Measurements from ENCODE around the gene TRIM28. TPM values are rescaled to one million over a fixed set of nuclear protein-coding genes. Genes with fewer than 3 reads are reported as not detected.
A peak's percentile ranks its signal among the peaks of the same experiment; 100 is the strongest.

The TRIM28 gene
- total RNA-seq, 2 donors from 2014 or later: 99.6 to 207 TPM

GRCh38 chr19:58560007-58560887 is 16.4 kb downstream of the TRIM28 start:
- Histone ChIP-seq H3K4me3 (peak overlapping the region; percentile 89 to 99), H3K27me3 (no peaks in the 10 kb centered on the region), H3K36me3 (peaks cover 14% of the 10 kb centered on the region), H3K9me3 (no peaks in the 10 kb centered on the region), H3K4me1 (peaks cover 2 to 65% of the 10 kb centered on the region in 2 donors), H3K27ac (peak overlapping the region; percentile 100)
- no peak for TF ChIP-seq CTCF (IDR thresholded peaks at IDR 0.05)
- no peak for DNase-seq (ENCODE audit: low spot score)

DNA sequence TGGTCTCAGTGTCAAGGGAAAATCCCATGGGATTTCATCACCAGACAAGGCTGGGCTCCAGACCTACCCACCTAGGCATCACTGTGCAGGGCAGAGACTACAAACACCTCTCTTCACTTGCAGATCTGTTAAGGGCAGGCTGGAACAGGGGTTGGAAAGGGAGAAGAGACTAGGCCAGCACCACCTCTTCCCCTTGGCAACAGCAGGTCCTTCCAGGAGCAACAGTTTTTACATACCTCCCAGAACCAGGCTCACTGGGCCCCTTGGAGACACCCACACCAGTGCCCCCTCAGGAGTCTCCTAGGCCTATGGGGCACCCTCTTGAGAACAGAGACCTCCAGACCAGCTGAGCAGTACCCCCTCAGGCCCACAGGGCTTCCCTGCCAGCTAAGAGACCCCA is 17.1 kb downstream of the TRIM28 start:
- Histone ChIP-seq H3K27ac (no peak overlapping the region), H3K36me3 (peaks cover 9% of the 10 kb centered on the region), H3K4me3 (no peak overlapping the region), H3K4me1 (peaks cover 2 to 58% of the 10 kb centered on the region in 2 donors), H3K27me3 (no peaks in the 10 kb centered on the region), H3K9me3 (no peaks in the 10 kb centered on the region)
- no peak for TF ChIP-seq CTCF (IDR thresholded peaks at IDR 0.05)
- DNase-seq (ENCODE audit: low spot score): no peak

DNA sequence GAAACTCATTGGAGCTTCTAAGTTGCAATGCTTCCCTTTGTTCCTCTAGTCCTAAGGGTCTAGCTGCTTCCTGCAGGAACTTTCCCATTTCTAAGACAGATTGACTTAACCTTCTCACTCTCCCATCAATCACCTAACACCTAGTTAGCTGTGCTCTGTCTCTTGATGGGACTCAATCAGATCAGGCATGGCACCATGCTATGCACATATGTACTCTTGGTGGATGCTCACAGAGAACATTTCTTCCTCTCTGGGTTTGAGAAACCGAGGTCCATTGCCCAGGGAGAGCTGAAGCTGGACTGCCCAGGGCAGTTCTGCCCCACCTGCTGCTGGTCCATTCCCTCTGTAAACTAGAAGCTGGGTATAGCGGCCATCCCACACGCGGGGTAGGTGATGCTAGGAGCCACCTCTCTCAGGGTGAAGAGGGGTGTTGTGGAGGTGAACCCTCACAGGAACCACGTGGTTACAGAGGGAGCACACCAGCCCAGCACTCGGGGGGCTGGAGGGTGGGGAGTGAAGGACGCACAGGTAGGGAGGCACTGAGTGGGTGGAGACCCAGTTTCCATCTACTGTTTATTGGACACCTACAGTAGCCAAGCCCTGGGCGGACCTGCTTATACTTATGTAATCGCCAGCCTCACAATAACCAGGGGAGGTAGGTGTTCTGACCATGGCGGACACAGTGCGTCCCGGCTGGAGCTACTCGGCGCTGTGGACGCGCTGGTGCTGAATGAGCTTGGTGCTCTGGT is 17.7 kb downstream of the TRIM28 start:
- Histone ChIP-seq H3K4me1 (peaks cover 2 to 52% of the 10 kb centered on the region in 2 donors), H3K27me3 (no peaks in the 10 kb centered on the region), H3K4me3 (peak overlapping the region in 1 of 2 donors; percentile 43), H3K27ac (peak overlapping the region in 1 of 2 donors; percentile 33), H3K36me3 (peaks cover 3% of the 10 kb centered on the region), H3K9me3 (no peaks in the 10 kb centered on the region)
- TF ChIP-seq CTCF (IDR thresholded peaks at IDR 0.05): no peak
- DNase-seq (ENCODE audit: low spot score): no peak

GRCh38 chr19:58562122-58563033 is 18.5 kb downstream of the TRIM28 start:
- no peak for DNase-seq (ENCODE audit: low spot score)
- Histone ChIP-seq H3K4me3 (peak overlapping the region; percentile 16 to 43), H3K27ac (peak overlapping the region in 1 of 2 donors; percentile 33), H3K9me3 (no peaks in the 10 kb centered on the region), H3K27me3 (no peaks in the 10 kb centered on the region), H3K4me1 (peaks cover 2 to 44% of the 10 kb centered on the region in 2 donors), H3K36me3 (no peaks in the 10 kb centered on the region)
- no peak for TF ChIP-seq CTCF (IDR thresholded peaks at IDR 0.05)

- H3K27me3 ChIP-seq: no peaks in the 10 kb centered on the region
- no peaks in the 10 kb centered on the region for H3K9me3 ChIP-seq
- DNase-seq (ENCODE audit: low spot score): no peak
- peak overlapping the region; percentile 16 to 43 for H3K4me3 ChIP-seq
- no peaks in the 10 kb centered on the region for H3K36me3 ChIP-seq
- TF ChIP-seq CTCF (IDR thresholded peaks at IDR 0.05): no peak
- H3K27ac ChIP-seq: no peak overlapping the region
- peaks cover 2 to 39% of the 10 kb centered on the region in 2 donors for H3K4me1 ChIP-seq
These were observed 19.2 kb downstream of the TRIM28 start for GRCh38 chr19:58563034-58563573.

Measured in right atrium auricular region (tissue), 2 donors.